SK-N-MC (cell line): ENCODE results near the gene DLG1.
A peak's percentile ranks its signal among the peaks of the same experiment; 100 is the strongest.

Experiments used
- DNase-seq: peaks from one replicate; pipeline ENCODE4 v3.0.0-alpha.2; 2011; ENCODE audit warnings: low read depth, low spot score
- H3K27ac ChIP-seq: fragments of 200-600 bp; sonication (generic); 2 replicates; pipeline ENCODE4 v1.5.1; 2016; ENCODE audit warnings: mixed run types
- H3K36me3 ChIP-seq: fragments of 200-600 bp; sonication (generic); 2 replicates; pipeline ENCODE4 v1.6.1; 2017; ENCODE audit warnings: antibody characterized with exemption, low read length, mixed read lengths; ENCODE audit not compliant: insufficient read depth
- H3K4me3 ChIP-seq: fragments of 200-600 bp; sonication (generic); 2 replicates; pipeline ENCODE4 v1.5.1; 2016
- H3K9ac ChIP-seq: fragments of 200-600 bp; sonication (generic); 2 replicates; pipeline ENCODE4 v1.8.0; 2017; ENCODE audit warnings: mixed run types, mixed read lengths; ENCODE audit not compliant: insufficient read length
- H3K9me3 ChIP-seq: fragments of 200-600 bp; sonication (generic); 2 replicates; pipeline ENCODE4 v1.6.1; 2017; ENCODE audit warnings: low read depth, mild to moderate bottlenecking, antibody characterized with exemption, low read length, moderate library complexity, mixed read lengths
- EZH2 ChIP-seq: fragments of 200-600 bp; sonication (generic); IDR thresholded peaks from one replicate; pipeline ENCODE4 v1.6.1; 2017; ENCODE audit warnings: antibody characterized with exemption
- FOXP2 ChIP-seq: optimal IDR thresholded peaks from 2 replicates; pipeline ENCODE3; 2011; ENCODE audit warnings: mild to moderate bottlenecking, moderate library complexity; ENCODE audit not compliant: insufficient read depth; ENCODE audit errors: extremely low read length, control extremely low read depth
- POLR2AphosphoS5 ChIP-seq: IDR thresholded peaks from 2 replicates; pipeline ENCODE4 v1.6.1; 2012; ENCODE audit warnings: mild to moderate bottlenecking, low read depth, low read length, borderline replicate concordance

Gene DLG1

GRCh38 chr3:197031315-197032285, 266.8 kb downstream of the DLG1 start:
- TF ChIP-seq EZH2: no peak
- TF ChIP-seq POLR2AphosphoS5: no peak
- no peak for TF ChIP-seq FOXP2
- no peaks in the 10 kb centered on the region for H3K36me3 ChIP-seq
- no peak for DNase-seq
- no peaks in the 10 kb centered on the region for H3K9me3 ChIP-seq
- H3K4me3 ChIP-seq: no peak overlapping the region
- no peak overlapping the region for H3K9ac ChIP-seq
- no peak overlapping the region for H3K27ac ChIP-seq

GRCh38 chr3:197030379-197031314, 267.8 kb downstream of the DLG1 start:
- no peaks in the 10 kb centered on the region for H3K9me3 ChIP-seq
- TF ChIP-seq POLR2AphosphoS5 (no peak), FOXP2 (no peak), EZH2 (no peak)
- H3K4me3 ChIP-seq: no peak overlapping the region
- no peaks in the 10 kb centered on the region for H3K36me3 ChIP-seq
- H3K27ac ChIP-seq: no peak overlapping the region
- no peak for DNase-seq
- H3K9ac ChIP-seq: no peak overlapping the region

GRCh38 chr3:197029511-197030167, 268.8 kb downstream of the DLG1 start, which contains the start of gene MELTF:
Gene MELTF, minus strand, starts transcription at chr3:197029817. Its CDS starts 115 bp downstream, at chr3:197029702.
- H3K9me3 ChIP-seq: no peaks in the 10 kb centered on the region
- no peaks in the 10 kb centered on the region for H3K36me3 ChIP-seq
- DNase-seq: no peak
- TF ChIP-seq POLR2AphosphoS5: no peak
- no peak for TF ChIP-seq FOXP2
- no peak for TF ChIP-seq EZH2
- H3K4me3 ChIP-seq: peak within 1 kb of the TSS; percentile 69
- H3K9ac ChIP-seq: no peak within 1 kb of the TSS
- H3K27ac ChIP-seq: no peak within 1 kb of the TSS

- Histone ChIP-seq H3K4me3 (peak overlapping the region; percentile 69), H3K9me3 (no peaks in the 10 kb centered on the region), H3K36me3 (no peaks in the 10 kb centered on the region), H3K27ac (no peak overlapping the region), H3K9ac (no peak overlapping the region)
- no peak for DNase-seq
- TF ChIP-seq EZH2 (no peak), FOXP2 (no peak), POLR2AphosphoS5 (no peak)
These were observed 269.5 kb downstream of the DLG1 start for GRCh38 chr3:197028728-197029510.

GRCh38 chr3:197027896-197028727, 270.3 kb downstream of the DLG1 start:
- Histone ChIP-seq H3K36me3 (no peaks in the 10 kb centered on the region), H3K4me3 (no peak overlapping the region), H3K9me3 (no peaks in the 10 kb centered on the region), H3K9ac (no peak overlapping the region), H3K27ac (no peak overlapping the region)
- no peak for TF ChIP-seq POLR2AphosphoS5
- TF ChIP-seq FOXP2: no peak
- no peak for TF ChIP-seq EZH2
- no peak for DNase-seq

- Histone ChIP-seq H3K9ac (no peak overlapping the region), H3K4me3 (no peak overlapping the region), H3K9me3 (no peaks in the 10 kb centered on the region), H3K27ac (no peak overlapping the region), H3K36me3 (no peaks in the 10 kb centered on the region)
- DNase-seq: no peak
- TF ChIP-seq EZH2 (no peak), FOXP2 (no peak), POLR2AphosphoS5 (no peak)
These were observed 271.1 kb downstream of the DLG1 start for GRCh38 chr3:197027151-197027895.

- Histone ChIP-seq H3K36me3 (no peaks in the 10 kb centered on the region), H3K27ac (no peak overlapping the region), H3K4me3 (no peak overlapping the region), H3K9ac (no peak overlapping the region), H3K9me3 (no peaks in the 10 kb centered on the region)
- TF ChIP-seq FOXP2 (no peak), POLR2AphosphoS5 (no peak), EZH2 (no peak)
- no peak for DNase-seq
These were observed 271.9 kb downstream of the DLG1 start for GRCh38 chr3:197026481-197026866.
